HG03039 (cell line): ENCODE data around the gene PRM2.

Experiments
- ATAC-seq: cut with Tn5 transposase; IDR thresholded peaks from one replicate; pipeline ENCODE4 v1.9.1; 2021; ENCODE audit warnings: mild to moderate bottlenecking, moderate library complexity; ENCODE audit not compliant: unreplicated experiment

The PRM2 gene

GRCh38 chr16:11264155-11264832 is 12.0 kb downstream of the PRM2 start:
- ATAC-seq: no peak

- ATAC-seq: no peak
Measured at GRCh38 chr16:11263737-11264136, 12.5 kb downstream of the PRM2 start.

- ATAC-seq: no peak
Measured at GRCh38 chr16:11262915-11263314, 13.4 kb downstream of the PRM2 start.

GRCh38 chr16:11260596-11260966 is 15.7 kb downstream of the PRM2 start:
- no peak for ATAC-seq

- no peak for ATAC-seq
Measured at GRCh38 chr16:11259655-11260595, 16.4 kb downstream of the PRM2 start.

GRCh38 chr16:11258553-11259492 is 17.5 kb downstream of the PRM2 start:
- no peak for ATAC-seq

GRCh38 chr16:11257131-11257938 is 18.9 kb downstream of the PRM2 start:
- ATAC-seq: no peak

- ATAC-seq: no peak
Measured at GRCh38 chr16:11256661-11257130, 19.6 kb downstream of the PRM2 start.

GRCh38 chr16:11255737-11256660 is 20.3 kb downstream of the PRM2 start, which contains the start of gene SOCS1:
Gene SOCS1 (minus strand): TSS chr16:11256204. CDS start chr16:11255478, 726 bp downstream.
- peak; percentile 50 for ATAC-seq

- peak; percentile 17 for ATAC-seq
Measured at GRCh38 chr16:11254913-11255736, 21.2 kb downstream of the PRM2 start.

GRCh38 chr16:11253995-11254912 is 22.0 kb downstream of the PRM2 start:
- ATAC-seq: no peak

- ATAC-seq: no peak
Measured at GRCh38 chr16:11253009-11253994, 23.0 kb downstream of the PRM2 start.

- no peak for ATAC-seq
Measured at GRCh38 chr16:11252482-11252931, 23.8 kb downstream of the PRM2 start.

GRCh38 chr16:11251525-11252481 is 24.5 kb downstream of the PRM2 start:
- ATAC-seq: no peak
